GM19397 (cell line): ENCODE measurements around the gene PLA2G6.

Experiments
- ATAC-seq: cut with Tn5 transposase; IDR thresholded peaks from one replicate; pipeline ENCODE4 v1.9.1; 2021; ENCODE audit warnings: mild to moderate bottlenecking, moderate library complexity; ENCODE audit not compliant: unreplicated experiment

PLA2G6 gene

GRCh38 chr22:38112381-38112780, 69.2 kb downstream of the PLA2G6 start:
- ATAC-seq = no peak

- no peak for ATAC-seq
Observed at GRCh38 chr22:38111925-38112355, 69.7 kb downstream of the PLA2G6 start.

- ATAC-seq = no peak
Observed at GRCh38 chr22:38110863-38111852, 70.5 kb downstream of the PLA2G6 start.

- ATAC-seq = no peak
Observed at GRCh38 chr22:38110008-38110862, 71.4 kb downstream of the PLA2G6 start, which contains the start of gene BAIAP2L2. Gene BAIAP2L2 (minus strand): TSS chr22:38110684. CDS start chr22:38110525, 159 bp downstream.

GRCh38 chr22:38109371-38110001, 72.1 kb downstream of the PLA2G6 start:
- ATAC-seq = no peak

GRCh38 chr22:38108561-38109319, 72.9 kb downstream of the PLA2G6 start:
- no peak for ATAC-seq

- ATAC-seq = no peak
Observed at GRCh38 chr22:38107692-38108515, 73.7 kb downstream of the PLA2G6 start.

GRCh38 chr22:38106814-38107578, 74.6 kb downstream of the PLA2G6 start:
- no peak for ATAC-seq

GRCh38 chr22:38104084-38104483, 77.5 kb downstream of the PLA2G6 start:
- ATAC-seq = no peak

GRCh38 chr22:38103641-38104040, 78.0 kb downstream of the PLA2G6 start:
- no peak for ATAC-seq

GRCh38 chr22:38098410-38099249, 83.0 kb downstream of the PLA2G6 start:
- ATAC-seq = no peak

GRCh38 chr22:38097557-38098409, 83.8 kb downstream of the PLA2G6 start:
- no peak for ATAC-seq

GRCh38 chr22:38097058-38097457, 84.6 kb downstream of the PLA2G6 start:
- ATAC-seq = no peak

GRCh38 chr22:38089474-38089851, 92.2 kb downstream of the PLA2G6 start:
- ATAC-seq = no peak

- no peak for ATAC-seq
Observed at GRCh38 chr22:38088629-38089473, 92.8 kb downstream of the PLA2G6 start.

- no peak for ATAC-seq
Observed at GRCh38 chr22:38087855-38088254, 93.8 kb downstream of the PLA2G6 start.
